NAMALWA (cell line): ENCODE results near the gene POU2AF3.
"Not testable (repeated sequence)": the region's sequence is repeated elsewhere in the genome, so short reads cannot be mapped to it uniquely, and the experiment has no call there.

ENCODE experiments used
- DNase-seq: peaks from one replicate; pipeline ENCODE4 v3.0.0-alpha.2; 2015; ENCODE audit warnings: low spot score

POU2AF3 gene

DNA sequence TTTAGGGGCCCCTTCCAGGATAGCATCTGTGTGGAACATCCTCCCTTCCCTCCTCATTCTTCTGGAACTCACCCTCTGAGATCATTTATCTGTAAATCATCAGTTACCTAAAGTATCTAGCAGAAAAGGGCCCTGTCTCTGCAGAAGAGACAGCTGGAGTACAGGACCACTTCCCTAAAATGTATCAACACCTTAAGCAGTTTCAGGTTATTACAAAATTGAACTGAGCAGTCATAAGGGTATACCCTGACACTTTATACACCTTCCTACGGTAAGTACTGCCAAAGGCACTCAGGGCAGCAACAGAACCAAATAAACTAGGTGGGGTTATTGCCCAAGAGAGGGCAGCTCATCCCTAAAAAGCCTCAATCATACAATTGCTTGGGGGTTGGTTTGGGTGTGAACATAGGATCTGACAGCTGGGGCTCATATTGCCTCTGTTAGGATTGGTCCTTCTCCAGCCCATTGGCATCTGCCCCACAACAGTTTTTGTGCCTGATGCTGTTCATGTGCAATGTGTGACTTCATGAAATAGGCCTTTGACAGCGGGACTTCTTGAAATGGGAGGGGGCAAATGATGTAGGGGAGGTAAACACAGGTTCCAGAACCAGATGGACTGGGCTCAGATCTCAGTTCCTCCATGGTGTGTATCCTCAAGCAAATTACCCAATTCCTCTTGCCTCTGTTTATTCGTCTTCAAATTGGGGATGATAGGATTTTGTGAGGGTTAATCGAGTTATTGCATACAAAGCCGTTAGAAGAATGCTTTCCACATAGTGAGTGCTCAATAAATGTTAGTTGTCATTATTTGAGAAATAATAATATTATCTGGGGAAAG is 2.9 kb downstream of the POU2AF3 start:
- DNase-seq = no peak

DNA sequence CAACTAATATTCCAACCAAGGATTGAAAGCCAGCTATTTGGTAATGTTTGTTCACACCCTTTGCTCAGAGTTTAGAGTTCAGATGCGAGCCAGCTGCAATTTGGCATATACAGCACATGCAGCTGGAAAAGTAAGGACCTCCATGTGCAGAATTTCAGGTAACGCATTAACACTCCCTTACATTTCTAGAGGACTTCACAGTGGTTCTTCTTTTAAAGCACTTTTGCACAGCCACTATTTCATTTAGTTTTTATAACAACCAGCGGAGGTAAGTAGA is 3.4 kb downstream of the POU2AF3 start:
- DNase-seq = no peak

DNA sequence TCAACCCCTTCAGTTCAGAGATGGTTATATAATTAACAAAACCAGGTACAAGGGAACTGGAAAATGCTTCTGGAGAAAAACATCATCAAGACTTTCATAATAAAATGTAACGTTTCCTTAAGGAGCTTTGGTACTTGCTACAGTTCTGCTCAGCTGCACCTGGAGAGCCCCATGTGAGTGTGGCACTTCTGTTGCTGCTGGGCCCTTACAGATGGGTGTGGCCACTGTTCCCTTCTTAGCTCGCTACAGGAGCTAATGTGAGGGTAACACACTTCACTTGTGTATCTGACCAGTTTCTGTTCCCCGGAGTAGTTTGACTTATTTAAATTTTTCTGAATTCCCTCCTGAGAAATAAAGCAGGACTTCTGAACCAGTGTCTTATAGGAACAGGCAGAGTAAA is 4.0 kb downstream of the POU2AF3 start:
- no peak for DNase-seq

DNA sequence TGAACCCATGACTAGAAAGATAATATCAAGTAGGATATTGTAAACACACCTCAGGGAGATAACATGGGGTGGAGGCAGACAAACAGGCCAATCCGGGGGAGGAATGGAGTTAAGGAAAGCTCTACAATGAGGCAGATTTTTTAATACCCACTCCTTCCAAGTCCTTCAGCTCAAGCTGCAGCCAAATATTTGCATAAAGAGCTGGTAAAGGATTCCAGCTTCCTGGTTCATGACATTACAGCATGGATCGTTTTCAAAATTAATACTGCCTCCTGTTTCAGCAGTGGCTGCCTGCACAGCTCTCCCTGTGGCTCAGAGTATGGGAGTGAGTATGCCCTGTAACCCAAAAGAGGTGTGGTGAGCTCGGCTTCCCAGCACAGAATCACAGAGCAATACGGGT is 5.1 kb downstream of the POU2AF3 start:
- DNase-seq = peak; percentile 14

DNA sequence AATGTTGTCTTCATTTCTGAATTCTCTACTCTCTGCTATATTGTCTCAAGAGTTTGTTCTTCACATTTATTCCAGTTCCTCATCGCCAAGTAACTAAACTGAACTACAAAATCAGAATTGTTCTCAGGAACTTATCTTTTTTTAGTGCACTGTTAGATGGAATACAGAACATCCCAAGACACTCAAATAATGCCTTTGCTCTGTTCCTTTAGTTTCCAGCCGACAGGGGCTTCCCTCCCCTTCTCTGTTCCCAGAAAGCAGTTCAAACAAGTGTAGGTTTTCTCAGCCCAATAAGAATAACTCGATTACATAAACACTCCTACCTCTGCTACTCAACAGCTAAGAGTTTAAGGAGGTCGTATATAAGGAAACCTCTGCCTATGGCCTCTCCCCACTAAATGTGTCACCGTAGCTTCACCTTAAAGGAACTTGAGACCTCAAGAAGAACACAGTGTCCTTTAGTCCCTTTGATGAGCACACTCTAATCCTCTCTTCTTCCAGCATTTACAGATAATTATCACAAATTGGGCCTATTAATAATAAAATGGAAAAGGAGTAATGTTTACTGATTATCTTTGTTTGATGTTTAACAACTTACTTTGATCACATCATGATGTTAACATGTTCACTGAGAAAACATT is 6.9 kb downstream of the POU2AF3 start:
- no peak for DNase-seq

DNA sequence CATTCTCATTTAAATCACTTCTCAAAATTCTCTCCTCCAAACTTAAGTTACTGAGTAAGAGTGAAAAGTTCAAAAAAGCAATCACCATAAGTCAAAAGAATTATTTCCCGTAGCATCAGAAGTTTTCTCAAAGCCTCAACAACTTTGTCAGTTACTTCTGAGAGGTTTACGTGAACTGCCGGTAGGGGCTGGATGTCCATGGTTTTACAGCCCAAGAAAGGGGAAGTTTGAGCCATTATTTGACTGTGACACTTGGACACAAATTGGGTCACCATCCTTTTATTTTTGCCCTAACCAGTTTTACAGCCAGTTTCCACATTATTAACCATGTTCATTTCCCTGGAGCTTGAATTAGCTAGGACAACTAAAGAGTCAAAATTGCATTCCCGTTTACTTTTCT is 7.5 kb downstream of the POU2AF3 start:
- no peak for DNase-seq

DNA sequence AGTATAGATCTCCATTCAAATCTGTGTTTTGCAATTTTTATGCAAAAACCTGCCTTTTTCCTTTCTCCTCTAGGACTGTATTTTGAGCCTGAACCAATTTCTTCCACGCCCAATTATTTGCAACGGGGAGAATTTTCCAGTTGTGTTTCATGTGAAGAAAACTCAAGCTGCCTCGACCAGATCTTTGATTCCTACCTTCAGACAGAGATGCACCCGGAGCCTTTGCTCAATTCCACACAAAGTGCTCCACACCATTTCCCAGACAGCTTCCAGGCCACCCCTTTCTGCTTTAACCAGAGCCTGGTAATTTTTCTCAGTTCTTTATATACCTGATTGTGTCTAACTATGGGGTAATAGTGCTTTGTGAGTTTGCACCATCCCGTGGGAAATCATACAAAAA is 8.0 kb downstream of the POU2AF3 start:
- no peak for DNase-seq

DNA sequence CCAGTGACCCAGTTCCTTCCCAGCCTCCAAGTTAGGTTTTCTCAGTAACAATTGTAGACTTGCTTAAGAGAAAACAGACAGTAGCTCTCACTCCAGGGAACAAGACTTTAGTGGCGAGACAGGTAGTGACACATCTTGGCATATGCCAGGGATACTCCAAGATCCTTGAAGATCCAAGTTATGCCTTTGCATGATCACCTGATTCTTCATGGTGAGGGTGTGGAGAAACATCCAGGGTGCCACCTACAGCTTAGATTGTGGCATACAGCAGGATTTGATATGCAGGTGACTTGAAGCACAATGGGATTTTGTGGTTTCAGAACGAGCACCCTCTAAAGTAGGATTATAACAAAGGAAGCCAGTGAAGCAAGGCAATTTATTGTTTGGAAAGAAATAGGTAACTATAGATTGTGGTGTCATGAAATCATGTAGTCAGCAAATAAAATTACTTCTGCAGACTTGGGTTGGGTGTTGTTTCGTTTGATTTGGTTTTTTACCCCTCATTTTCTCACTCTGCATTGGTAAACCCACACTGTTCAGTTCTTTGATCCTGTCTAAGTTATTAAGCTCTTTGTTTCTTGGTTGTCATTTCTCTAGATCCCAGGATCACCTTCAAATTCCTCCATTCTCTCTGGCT is 9.2 kb downstream of the POU2AF3 start:
- DNase-seq = no peak

DNA sequence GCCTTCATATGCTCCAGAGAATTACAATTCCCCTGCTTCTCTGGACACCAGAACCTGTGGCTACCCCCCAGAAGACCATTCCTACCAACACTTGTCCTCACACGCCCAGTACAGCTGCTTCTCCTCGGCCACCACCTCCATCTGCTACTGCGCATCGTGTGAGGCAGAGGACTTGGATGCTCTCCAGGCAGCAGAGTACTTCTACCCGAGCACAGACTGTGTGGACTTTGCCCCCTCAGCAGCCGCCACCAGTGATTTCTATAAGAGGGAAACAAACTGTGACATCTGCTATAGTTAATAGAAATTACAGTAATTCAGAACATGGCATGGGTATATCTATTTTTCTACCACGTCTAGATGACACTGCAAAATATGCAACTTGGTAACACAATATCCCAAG is 9.8 kb downstream of the POU2AF3 start:
- no peak for DNase-seq

DNA sequence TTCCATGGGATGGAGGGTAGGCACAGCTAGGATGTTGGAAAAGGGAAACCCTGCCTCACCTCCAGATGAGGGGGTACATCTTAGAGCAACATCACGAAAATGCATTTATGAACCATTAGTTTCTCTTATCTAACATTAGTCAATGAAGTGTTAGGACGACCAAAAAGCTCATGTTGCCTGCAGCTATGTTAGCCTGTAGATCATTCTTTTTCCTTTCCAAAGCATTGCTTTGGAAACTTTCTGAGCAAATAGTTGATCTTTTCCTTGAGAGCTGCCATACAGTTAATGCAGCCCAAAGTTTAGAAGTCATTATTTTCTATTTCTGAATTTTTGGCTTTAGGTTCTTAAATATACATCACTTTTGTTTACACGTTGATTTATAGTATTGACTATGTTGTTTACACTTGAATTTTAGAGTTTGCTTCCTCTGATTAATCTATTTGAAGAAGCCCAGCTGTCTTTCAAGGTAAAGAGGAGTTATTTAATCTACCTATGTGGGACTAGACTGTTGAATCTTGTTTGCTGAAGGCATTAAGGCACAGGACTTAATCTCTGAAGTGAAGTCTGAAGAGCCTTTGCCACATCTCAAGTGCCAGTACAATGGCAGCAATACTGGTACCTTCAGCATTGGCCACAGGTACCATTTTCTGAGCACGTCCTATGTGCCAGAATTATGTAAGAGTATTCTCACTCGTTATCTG is 11.0 kb downstream of the POU2AF3 start:
- no peak for DNase-seq

DNA sequence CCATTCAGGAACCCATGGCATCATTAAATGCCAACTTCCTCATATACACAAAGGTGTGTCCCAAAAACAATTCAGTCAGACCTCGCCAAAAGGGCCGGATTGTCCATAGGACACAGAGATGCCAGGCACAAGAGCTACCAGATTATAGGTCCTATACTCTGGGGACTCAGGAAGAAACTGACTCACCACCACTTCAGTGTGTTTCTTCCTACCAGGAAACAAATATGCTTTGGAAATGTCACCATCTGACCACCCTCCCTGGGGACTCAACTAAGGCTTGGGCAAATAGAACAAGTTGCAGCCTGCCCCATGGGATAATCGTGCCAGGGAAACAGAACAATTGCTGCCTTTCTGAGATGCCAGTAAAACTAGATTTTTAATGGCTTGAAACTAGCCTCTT is 11.7 kb downstream of the POU2AF3 start:
- DNase-seq = no peak

DNA sequence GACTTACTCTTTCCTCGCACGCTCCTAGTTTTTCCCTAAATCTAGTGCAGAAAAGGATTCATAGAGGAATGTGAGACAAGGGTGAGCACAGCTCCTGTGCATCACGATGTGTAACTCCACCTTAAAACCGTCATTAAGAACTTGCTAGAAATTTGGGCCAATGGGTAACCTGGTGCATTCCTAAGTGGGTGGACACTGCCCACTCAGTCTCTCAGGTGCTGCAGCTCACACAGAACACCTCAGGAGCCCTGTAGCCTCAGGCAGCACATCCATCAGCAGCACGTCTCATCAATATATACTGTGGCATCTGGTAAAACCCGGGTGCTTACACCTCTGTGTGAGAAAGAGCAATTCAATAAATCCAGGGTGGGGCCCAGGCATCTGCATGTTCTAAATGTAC is 12.4 kb downstream of the POU2AF3 start:
- DNase-seq = no peak

DNA sequence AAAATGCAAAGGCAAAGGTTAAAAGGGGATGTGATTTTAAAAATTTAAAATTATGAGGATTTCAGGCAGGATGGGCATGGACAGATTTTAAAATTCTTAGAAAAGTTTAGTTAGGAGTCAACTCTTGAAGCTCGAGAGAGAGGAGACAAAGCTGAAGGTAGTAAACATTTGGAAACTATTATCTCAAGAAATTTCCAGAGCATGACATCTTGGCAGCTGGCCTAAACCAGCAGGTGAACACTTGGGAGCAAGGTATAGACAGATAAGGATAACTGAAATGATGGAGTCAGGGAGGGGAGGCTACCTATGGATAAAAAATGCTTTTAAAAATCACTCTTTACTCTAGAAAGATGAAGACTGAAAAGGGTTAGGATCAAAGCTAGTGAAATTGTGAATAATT is 13.7 kb downstream of the POU2AF3 start:
- DNase-seq = no peak

DNA sequence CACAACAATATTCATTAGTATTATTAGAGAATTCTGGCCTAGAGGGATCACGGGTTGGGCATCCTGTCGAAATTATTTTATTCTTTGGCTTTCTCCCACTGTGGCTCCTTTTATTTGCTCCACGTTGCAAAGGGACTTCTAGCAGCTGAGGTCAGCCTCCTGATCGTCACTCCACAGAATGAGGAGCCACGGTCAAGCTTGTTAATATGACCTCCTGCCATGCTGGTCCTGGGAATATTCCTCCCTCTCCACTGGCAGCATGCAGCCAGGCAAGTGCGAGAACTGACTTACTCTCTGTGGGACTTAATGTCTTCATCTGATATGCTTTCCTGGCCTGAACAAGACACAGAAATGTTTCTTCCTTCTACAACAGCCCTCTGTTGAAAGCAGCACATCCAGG is 20.9 kb downstream of the POU2AF3 start:
- DNase-seq = no peak

DNA sequence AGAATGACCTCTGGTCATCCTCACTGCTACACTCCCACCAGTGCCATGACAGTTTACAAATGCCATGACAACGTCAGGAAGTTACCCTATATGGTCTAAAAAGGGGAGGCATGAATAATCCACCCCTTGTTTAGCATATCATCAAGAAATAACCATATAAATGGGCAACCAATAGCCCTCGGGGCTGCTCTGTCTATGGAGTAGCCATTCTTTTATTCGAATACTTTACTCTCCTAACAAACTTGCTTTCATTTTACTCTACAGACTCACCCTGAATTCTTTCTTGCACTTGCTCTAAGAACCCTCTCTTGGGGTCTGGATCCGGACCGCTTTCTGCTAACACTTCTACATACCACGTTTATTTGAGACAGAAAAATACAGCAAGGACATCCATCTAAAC is 21.9 kb downstream of the POU2AF3 start:
- not testable (repeated sequence) for DNase-seq

DNA sequence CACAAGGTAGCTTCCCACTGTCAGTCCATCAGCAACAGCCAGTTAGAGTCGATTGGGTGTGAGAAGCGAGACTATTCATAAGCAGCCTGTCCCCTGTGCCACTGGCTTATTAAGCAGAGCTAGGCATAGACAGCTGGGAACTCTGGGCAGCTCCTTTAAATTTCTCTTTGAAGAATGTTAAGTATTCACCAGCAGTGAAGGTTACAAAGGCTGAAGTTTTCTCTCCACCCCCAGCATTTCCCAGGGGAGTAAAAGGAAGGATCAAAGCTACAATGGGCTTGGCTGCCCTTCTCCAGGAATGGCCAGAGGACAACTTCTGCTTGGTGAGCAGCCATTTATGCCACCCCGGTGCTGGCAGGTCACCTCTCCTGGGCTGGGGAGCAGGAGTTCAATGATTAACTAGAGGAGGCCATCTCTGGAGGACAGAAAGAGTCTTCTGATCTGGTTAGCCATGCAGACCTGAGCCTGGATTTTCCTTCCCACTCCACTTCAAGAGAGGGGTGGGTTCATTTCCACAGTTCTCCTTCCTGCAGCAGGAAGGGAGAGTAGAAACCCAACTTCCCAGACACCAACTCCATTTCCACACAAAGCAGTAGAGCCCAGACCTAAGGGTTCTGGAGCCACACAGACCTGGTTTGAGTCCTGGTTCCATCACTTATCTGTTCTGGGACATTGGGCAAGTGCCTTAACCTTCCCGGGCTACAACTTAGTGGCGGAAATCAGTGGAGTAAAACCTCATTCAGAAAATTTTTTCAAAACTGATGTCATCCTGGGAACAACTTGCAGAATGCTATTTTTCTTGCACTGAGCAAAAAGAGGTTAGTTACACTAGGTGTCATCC is 22.6 kb downstream of the POU2AF3 start:
- no peak for DNase-seq

DNA sequence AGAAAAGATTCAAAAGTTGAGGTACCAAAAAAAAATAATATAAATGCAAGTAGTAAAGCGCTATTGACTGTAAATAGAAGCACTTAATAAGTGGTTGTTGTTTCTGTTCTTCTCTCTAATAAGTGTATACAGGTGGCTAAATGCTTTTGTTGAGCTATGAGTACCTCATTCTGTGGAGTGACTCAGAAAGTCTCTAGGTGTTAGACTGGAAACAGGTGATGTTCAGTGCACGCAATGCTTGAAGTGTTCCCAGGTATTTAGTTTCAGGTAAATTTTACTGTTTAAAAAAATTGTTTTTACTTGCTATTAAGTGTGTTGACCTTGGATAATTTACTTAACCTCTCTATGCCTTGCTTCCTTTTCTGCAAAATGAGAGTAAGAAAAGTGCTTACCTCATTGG is 24.2 kb downstream of the POU2AF3 start:
- no peak for DNase-seq

DNA sequence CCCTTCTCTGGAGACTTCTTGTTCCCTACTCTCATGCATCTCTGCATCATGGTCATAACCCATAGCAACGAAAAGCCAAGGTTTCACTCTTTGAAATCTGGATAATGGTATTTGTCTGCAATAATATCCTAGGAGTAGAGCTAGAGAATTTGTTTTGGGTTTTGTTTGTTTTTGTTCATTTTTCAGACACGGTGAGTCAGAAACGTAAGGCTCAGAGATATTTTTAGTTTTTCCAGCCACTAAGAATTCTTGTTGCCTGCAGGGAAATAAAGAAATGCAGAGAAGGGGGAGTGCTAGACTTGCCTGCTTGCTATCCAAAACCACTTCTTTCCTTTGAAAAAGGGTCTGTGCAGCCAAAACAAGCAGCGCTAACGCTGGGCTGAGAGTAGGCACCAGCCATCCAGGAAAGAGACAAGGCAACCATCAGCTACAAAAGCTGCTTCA is 26.0 kb downstream of the POU2AF3 start:
- DNase-seq = no peak

DNA sequence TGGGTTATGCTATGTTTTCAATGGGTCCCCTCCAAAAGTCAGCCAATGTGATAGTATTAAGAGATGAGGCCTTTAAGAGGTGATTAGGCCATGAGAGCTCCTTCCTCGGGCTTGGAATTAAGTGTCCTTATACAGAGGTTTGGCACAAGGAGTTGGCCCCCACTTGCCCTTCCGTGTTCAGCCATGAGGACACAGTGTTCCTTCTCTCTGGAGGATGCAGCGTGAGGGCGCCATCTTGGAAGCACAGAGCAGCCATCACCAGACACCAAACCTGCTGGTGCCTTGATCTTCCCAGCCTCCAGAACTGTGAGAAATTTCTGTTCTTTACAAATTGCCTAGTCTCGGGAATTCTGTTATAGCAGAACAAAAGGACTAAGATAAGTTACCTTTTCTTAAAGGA is 26.9 kb downstream of the POU2AF3 start:
- DNase-seq = no peak

DNA sequence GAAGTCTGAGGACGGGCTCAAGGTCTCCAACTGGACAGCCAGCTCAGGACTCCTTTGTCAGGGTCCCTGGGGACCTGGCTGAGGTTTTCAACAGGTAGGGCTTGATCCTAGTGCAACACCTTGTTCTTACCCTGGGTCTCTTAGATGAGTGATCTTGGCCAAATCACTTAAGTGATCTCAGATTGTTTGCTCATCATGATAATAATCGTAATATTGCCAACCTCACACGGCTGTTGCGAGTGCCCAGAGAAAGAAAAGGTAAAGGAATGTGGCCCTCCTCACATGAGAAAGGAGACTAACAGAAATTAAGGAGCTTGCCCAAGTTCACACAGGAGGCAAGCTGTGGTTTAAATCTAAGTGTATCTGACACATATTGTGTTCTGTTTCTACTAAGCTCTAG is 28.5 kb downstream of the POU2AF3 start:
- DNase-seq = no peak

DNA sequence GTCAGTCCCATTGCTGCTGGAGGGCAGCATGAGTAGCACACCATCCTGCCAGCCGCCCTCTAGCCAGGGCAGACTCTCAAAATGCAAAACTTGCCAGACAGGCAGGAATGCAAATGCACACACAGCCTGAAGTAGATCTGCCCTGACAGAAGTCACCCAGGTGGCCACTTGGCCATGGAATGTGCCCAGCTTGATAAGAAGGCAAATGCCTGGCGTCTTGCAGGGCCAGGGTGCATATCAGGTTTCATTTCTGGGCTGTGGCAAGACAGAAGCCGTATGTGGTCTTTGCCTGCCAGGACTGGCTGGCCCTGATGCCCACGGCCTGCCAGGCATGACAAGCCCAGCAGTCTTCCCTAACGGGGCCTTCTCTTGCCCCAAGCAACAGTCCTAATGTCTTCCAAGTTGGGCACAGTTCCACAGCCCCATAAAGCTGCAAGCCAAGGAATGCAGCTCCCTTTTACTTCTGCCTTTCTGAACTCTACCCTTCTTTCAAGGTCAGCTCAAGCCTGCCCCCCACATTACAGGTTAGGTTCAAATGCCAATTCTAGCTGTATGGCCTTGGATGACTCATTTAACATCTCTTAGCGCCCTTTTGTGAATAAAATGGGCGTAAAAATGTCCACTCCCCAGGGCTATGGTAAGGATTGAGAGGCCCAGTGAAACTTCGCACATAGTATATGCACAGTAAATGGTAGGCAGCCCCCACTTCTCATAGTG is 29.7 kb downstream of the POU2AF3 start:
- no peak for DNase-seq
